Neural cell (in vitro differentiated cells): Measurements from ENCODE around the gene GPR25. TPM values are rescaled to one million over a fixed set of nuclear protein-coding genes. Genes with fewer than 3 reads are reported as not detected.

Experiments
- H2AFZ ChIP-seq: fragments of 200-600, 300-800 bp; sonication (generic), shearing (Covaris generic); 2 replicates; pipeline ENCODE4 v1.6.0; 2014; ENCODE audit warnings: low read depth, mild to moderate bottlenecking, antibody characterized with exemption, low read length, moderate library complexity
- H3F3A ChIP-seq: fragments of 200-600 bp; shearing (Covaris generic); 2 replicates; pipeline ENCODE4 v1.6.1; 2016; ENCODE audit warnings: mild to moderate bottlenecking, moderate library complexity, mixed read lengths, antibody characterized with exemption, low read length; ENCODE audit not compliant: insufficient read depth, poor library complexity, severe bottlenecking
- H3K27ac ChIP-seq: fragments of 200-600, 300-800 bp; sonication (generic), shearing (Covaris generic); 2 replicates; pipeline ENCODE4 v1.5.1; 2014; ENCODE audit warnings: mild to moderate bottlenecking, low read length, moderate library complexity
- H3K27me3 ChIP-seq: fragments of 300-800, 200-600 bp; sonication (generic), shearing (Covaris generic); 2 replicates; pipeline ENCODE4 v1.6.0; 2014; ENCODE audit warnings: mild to moderate bottlenecking, low read depth, low read length, moderate library complexity; ENCODE audit not compliant: insufficient read depth
- H3K36me3 ChIP-seq: fragments of 300-800, 200-600 bp; sonication (generic), shearing (Covaris generic); 2 replicates; pipeline ENCODE4 v1.5.1; 2014; ENCODE audit warnings: mild to moderate bottlenecking, antibody characterized with exemption, low read length, moderate library complexity; ENCODE audit not compliant: insufficient read depth
- H3K4me2 ChIP-seq: fragments of 300-800, 200-600 bp; sonication (generic), shearing (Covaris generic); 2 replicates; pipeline ENCODE4 v1.6.0; 2014; ENCODE audit warnings: mild to moderate bottlenecking, low read length
- H3K4me3 ChIP-seq: fragments of 300-800, 200-600 bp; sonication (generic), shearing (Covaris generic); 2 replicates; pipeline ENCODE4 v1.5.1; 2014; ENCODE audit warnings: mild to moderate bottlenecking, low read length, moderate library complexity
- H3K79me2 ChIP-seq: fragments of 200-600 bp; shearing (Covaris generic); replicated peaks from 2 replicates; pipeline ENCODE4 v1.6.0; 2014; ENCODE audit warnings: mild to moderate bottlenecking, low read length, moderate library complexity; ENCODE audit not compliant: insufficient read depth
- H3K9ac ChIP-seq: fragments of 300-800, 200-600 bp; sonication (generic), shearing (Covaris generic); 2 replicates; pipeline ENCODE4 v1.6.1; 2016; ENCODE audit warnings: mild to moderate bottlenecking, low read length, mixed read lengths
- H3K9me2 ChIP-seq: fragments of 200-600 bp; shearing (Covaris generic); 2 replicates; pipeline ENCODE4 v1.6.1; 2016; ENCODE audit warnings: mild to moderate bottlenecking, low read length, mixed read lengths; ENCODE audit not compliant: insufficient read depth
- H3K9me3 ChIP-seq: fragments of 200-600, 300-800 bp; sonication (generic), shearing (Covaris generic); 2 replicates; pipeline ENCODE4 v1.6.1; 2016; ENCODE audit warnings: mild to moderate bottlenecking, mixed run types, low read length, moderate library complexity, mixed read lengths
- H4K20me1 ChIP-seq: fragments of 200-600 bp; shearing (Covaris generic); 2 replicates; pipeline ENCODE4 v1.6.1; 2016; ENCODE audit warnings: mild to moderate bottlenecking, mixed run types; ENCODE audit not compliant: insufficient read depth
- EP300 ChIP-seq: fragments of 450-650 bp; conservative IDR thresholded peaks from 2 replicates; pipeline ENCODE4 v1.6.1; 2014; ENCODE audit warnings: antibody characterized with exemption, mild to moderate bottlenecking, moderate library complexity; ENCODE audit not compliant: poor library complexity, severe bottlenecking
- EZH2 ChIP-seq: fragments of 200-600, 300-800 bp; shearing (Covaris generic), sonication (generic); IDR thresholded peaks from 2 replicates; pipeline ENCODE4 v1.6.1; 2014; ENCODE audit warnings: antibody characterized with exemption, low read length, borderline replicate concordance, mild to moderate bottlenecking; ENCODE audit not compliant: insufficient read depth, poor library complexity, severe bottlenecking
- MXI1 ChIP-seq: fragments of 450-650 bp; conservative IDR thresholded peaks from 2 replicates; pipeline ENCODE4 v1.6.1; 2014; ENCODE audit warnings: antibody characterized with exemption, mild to moderate bottlenecking; ENCODE audit not compliant: poor library complexity, severe bottlenecking
- POLR2AphosphoS5 ChIP-seq: IDR thresholded peaks from 2 replicates; pipeline ENCODE4 v1.6.1; 2012
- RAD21 ChIP-seq: fragments of 450-650 bp; conservative IDR thresholded peaks from 2 replicates; pipeline ENCODE4 v1.6.1; 2014; ENCODE audit warnings: antibody characterized with exemption, mild to moderate bottlenecking, moderate library complexity
- SMC3 ChIP-seq: fragments of 450-650 bp; conservative IDR thresholded peaks from 2 replicates; pipeline ENCODE4 v1.6.1; 2014; ENCODE audit warnings: antibody characterized with exemption, mild to moderate bottlenecking, moderate library complexity; ENCODE audit not compliant: poor library complexity
- TAF1 ChIP-seq: IDR thresholded peaks from 2 replicates; pipeline ENCODE4 v1.6.1; 2012; ENCODE audit warnings: low read depth
- polyA plus RNA-seq: library from polyadenylated mRNA; depleted of rRNA; stranded (reverse); fragments of >200 nt; gene quantifications from 2 replicates; pipeline ENCODE4 v1.2.3, GENCODE V29; 2014
- TF ChIP-seq, protein P1 (sequence below): fragments of 450-650 bp; IDR thresholded peaks from 2 replicates; pipeline ENCODE4 v1.5.1; 2014; ENCODE audit warnings: antibody characterized with exemption, mild to moderate bottlenecking, moderate library complexity; ENCODE audit not compliant: poor library complexity, severe bottlenecking
- TF ChIP-seq, protein P2 (sequence below): IDR thresholded peaks from 2 replicates; pipeline ENCODE4 v1.6.1; 2012; ENCODE audit warnings: borderline replicate concordance

GPR25 gene
- polyA plus RNA-seq, 1 donor from 2014 or later: not detected

DNA sequence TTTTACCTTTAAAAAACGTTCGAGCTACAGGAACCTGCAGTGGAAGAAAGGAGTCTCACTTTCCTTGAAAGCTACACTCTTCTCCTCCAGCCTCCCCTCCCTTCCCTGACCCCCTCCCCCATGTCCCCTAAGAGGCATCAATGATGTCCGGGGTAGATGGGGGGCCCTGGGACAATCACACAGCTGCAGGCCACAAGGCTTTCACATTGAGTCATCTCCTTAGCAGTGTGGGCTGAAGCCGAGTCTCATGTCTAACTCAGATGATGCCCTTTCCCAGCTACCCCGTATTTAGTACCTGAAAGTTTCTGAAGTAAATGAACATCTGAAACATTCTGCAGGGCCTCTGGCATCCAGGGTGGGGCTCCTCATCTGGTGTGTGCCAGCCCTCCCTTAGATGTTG, 6.3 kb upstream of the GPR25 start:
- TF ChIP-seq, protein P1, sequence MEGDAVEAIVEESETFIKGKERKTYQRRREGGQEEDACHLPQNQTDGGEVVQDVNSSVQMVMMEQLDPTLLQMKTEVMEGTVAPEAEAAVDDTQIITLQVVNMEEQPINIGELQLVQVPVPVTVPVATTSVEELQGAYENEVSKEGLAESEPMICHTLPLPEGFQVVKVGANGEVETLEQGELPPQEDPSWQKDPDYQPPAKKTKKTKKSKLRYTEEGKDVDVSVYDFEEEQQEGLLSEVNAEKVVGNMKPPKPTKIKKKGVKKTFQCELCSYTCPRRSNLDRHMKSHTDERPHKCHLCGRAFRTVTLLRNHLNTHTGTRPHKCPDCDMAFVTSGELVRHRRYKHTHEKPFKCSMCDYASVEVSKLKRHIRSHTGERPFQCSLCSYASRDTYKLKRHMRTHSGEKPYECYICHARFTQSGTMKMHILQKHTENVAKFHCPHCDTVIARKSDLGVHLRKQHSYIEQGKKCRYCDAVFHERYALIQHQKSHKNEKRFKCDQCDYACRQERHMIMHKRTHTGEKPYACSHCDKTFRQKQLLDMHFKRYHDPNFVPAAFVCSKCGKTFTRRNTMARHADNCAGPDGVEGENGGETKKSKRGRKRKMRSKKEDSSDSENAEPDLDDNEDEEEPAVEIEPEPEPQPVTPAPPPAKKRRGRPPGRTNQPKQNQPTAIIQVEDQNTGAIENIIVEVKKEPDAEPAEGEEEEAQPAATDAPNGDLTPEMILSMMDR: no peak
- TF ChIP-seq EZH2 (no peak), RAD21 (no peak), MXI1 (no peak), EP300 (no peak), TAF1 (no peak), POLR2AphosphoS5 (no peak), SMC3 (no peak)
- TF ChIP-seq, protein P2, sequence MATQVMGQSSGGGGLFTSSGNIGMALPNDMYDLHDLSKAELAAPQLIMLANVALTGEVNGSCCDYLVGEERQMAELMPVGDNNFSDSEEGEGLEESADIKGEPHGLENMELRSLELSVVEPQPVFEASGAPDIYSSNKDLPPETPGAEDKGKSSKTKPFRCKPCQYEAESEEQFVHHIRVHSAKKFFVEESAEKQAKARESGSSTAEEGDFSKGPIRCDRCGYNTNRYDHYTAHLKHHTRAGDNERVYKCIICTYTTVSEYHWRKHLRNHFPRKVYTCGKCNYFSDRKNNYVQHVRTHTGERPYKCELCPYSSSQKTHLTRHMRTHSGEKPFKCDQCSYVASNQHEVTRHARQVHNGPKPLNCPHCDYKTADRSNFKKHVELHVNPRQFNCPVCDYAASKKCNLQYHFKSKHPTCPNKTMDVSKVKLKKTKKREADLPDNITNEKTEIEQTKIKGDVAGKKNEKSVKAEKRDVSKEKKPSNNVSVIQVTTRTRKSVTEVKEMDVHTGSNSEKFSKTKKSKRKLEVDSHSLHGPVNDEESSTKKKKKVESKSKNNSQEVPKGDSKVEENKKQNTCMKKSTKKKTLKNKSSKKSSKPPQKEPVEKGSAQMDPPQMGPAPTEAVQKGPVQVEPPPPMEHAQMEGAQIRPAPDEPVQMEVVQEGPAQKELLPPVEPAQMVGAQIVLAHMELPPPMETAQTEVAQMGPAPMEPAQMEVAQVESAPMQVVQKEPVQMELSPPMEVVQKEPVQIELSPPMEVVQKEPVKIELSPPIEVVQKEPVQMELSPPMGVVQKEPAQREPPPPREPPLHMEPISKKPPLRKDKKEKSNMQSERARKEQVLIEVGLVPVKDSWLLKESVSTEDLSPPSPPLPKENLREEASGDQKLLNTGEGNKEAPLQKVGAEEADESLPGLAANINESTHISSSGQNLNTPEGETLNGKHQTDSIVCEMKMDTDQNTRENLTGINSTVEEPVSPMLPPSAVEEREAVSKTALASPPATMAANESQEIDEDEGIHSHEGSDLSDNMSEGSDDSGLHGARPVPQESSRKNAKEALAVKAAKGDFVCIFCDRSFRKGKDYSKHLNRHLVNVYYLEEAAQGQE: no peak
- H3K27me3 ChIP-seq: no peaks in the 10 kb centered on the region
- H3K79me2 ChIP-seq: no peaks in the 10 kb centered on the region
- H4K20me1 ChIP-seq: no peaks in the 10 kb centered on the region
- H3K4me3 ChIP-seq: no peak overlapping the region
- H2AFZ ChIP-seq: no peak overlapping the region
- H3K4me2 ChIP-seq: no peak overlapping the region
- H3K9ac ChIP-seq: no peak overlapping the region
- no peaks in the 10 kb centered on the region for H3F3A ChIP-seq
- H3K9me2 ChIP-seq: no peaks in the 10 kb centered on the region
- peaks cover 4% of the 10 kb centered on the region for H3K36me3 ChIP-seq
- no peaks in the 10 kb centered on the region for H3K9me3 ChIP-seq
- H3K27ac ChIP-seq: no peak overlapping the region

DNA sequence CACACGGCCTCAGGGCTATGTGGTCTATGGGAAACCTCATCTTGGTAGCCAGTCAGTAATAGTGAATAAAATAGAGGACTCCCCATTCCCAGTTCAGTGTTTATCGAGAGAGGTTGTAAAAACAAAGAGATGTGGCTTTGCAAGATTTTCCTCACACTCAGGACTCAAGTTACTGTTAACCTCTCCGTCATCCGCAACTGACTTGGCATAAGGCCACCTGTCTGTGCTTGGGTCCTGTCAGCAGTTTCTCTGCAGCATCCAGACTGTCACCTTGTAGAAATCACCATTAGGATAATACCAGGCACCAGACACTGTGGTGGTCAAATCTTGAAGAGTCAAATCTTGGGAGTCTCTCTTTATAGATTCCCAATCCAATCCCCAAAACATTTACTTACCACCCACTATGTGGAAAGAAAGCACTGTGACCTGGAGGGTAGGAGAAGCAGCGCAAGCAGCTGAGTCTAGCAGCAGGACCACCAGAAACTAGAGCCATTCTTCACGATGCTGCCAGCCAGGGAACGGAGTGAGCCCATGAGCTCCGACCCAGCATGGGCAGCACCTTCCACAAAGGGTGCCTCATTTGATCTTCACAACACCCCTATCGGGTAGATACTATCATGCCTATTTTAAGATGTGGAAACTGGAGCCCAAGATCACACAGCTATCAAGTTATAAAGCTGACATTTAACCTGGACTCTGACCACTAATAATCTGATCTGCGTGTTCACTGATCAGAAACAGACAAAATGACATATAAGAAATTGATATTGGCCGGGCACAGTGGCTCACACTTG, 5.6 kb upstream of the GPR25 start:
- H3K4me3 ChIP-seq: no peak overlapping the region
- H3K36me3 ChIP-seq: peaks cover 4% of the 10 kb centered on the region
- TF ChIP-seq, protein P2: no peak
- no peak for TF ChIP-seq TAF1
- no peak for TF ChIP-seq EP300
- TF ChIP-seq RAD21: no peak
- TF ChIP-seq SMC3: no peak
- TF ChIP-seq, protein P1: no peak
- no peak for TF ChIP-seq MXI1
- no peak for TF ChIP-seq POLR2AphosphoS5
- TF ChIP-seq EZH2: no peak
- no peaks in the 10 kb centered on the region for H3K9me3 ChIP-seq
- H4K20me1 ChIP-seq: no peaks in the 10 kb centered on the region
- no peak overlapping the region for H3K27ac ChIP-seq
- no peaks in the 10 kb centered on the region for H3K79me2 ChIP-seq
- H3K4me2 ChIP-seq: no peak overlapping the region
- no peak overlapping the region for H3K9ac ChIP-seq
- no peak overlapping the region for H2AFZ ChIP-seq
- H3K27me3 ChIP-seq: no peaks in the 10 kb centered on the region
- H3K9me2 ChIP-seq: no peaks in the 10 kb centered on the region
- no peaks in the 10 kb centered on the region for H3F3A ChIP-seq
